IPS DF 4.7 (cell line): ENCODE measurements around the gene ADARB1.

Experiments
- DNase-seq: peaks from one replicate; pipeline ENCODE4 v3.0.0-alpha.2; 2013; ENCODE audit warnings: low spot score; ENCODE audit errors: extremely low read depth

Gene ADARB1

DNA sequence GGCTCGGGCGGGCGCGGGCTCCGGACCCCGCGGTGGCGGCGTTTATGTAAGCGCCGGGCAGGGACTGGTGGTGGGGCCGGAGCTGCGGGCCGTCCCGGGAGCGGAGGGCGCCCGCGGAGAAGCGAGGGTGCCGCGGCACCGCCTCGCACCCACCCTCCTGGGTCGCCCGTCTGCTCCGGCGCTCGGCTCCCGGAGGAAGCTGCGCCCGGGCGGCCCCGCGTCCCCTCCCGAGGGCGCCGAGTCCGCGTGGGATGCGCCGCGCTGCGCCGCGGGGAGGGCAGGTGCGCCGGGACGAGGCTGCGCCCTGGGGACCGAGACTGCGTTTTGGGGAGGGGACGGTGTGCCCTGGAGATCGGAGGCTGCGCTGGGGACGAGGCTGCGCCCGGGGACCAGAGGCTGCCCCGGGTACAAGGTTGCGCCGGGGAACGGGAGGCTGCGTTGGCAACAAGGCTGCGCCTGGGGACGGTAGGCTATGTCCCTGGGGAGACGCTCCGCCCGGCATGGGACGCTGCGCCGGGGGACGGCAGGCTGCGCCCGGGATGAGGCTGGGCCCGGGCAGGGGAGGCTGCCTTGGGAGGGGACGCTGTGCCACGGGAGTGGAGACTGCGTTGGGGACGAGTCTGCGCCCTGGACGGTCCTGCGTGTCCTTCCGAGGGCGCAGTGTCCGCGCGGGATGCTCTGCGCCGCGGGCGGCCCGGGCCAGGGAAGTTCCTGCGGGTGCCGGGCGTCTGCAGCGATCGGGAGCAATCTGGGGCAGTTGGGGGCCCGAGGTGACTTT is 627 bp downstream of the ADARB1 start:
- no peak for DNase-seq

DNA sequence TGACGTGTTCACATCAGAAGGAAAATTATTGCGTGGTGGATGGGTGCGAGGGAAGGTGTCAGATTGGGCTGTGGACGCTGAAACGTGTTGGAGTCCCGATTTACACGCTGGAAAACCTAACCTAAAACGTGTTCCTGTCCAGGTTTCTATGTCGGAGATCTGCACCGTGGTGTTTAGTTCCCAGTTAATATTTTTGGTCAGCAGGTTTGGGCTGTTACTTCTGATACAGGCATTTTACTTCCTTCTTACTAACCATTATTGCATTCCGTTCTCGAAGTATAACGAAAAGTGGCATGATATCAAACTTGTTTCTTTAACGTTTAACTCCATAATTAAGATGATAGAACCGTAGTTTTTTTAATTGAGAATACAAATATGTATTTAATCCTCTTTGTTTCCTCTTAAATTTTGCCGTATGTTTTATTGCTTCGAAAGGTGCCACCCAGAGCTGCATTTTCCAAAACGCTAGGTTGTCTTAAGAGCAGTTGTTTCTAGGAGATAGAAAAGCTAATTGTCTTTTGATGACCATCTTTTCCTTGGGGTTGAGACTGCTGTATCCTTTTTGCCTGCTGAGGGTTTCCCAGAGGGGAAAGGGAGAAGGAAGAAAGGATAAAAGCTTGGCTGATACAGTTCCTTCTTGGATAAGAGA is 1.3 kb downstream of the ADARB1 start:
- DNase-seq = no peak

DNA sequence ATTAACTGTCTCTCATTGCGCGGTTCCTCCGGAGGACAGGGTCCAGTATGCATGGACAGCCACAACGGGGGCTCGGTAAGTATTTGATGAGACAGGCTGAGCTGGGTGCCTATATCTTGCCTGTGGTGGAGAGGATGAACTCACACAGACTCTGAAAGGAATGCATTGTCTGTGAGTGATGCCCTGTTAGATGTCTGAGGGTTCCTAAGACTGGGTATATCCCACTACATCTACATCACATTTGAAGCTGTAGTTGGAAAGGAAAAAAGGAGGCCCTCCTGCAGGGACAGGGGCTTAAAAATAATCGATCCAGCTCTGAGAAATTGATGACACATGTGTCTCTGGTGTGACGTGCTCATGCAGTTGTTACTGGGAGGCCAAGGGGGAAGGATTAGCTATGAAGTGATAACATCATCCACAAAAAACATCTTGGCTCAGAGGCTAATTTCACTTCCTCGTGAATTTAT is 1.9 kb downstream of the ADARB1 start:
- no peak for DNase-seq

DNA sequence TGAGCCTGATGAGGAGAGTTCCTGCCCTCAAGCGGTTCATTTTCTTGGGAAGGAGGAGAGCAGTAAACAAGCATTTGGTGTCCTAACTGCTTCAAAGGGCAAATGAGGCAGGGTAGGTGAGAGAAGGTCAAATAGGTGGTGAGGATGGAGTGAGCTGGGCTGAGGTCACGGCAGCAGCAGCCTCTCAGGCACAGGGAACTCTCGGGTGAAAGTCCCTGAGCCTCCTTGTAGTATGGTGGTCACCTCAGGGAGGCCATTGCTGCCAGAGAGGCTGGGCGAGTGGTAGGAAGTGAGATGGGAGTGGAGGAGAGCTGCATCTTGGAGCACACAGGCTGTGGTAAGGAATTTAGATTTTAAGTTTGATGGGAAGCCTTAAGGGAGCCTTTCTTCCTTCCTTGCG is 4.0 kb downstream of the ADARB1 start:
- DNase-seq = no peak

DNA sequence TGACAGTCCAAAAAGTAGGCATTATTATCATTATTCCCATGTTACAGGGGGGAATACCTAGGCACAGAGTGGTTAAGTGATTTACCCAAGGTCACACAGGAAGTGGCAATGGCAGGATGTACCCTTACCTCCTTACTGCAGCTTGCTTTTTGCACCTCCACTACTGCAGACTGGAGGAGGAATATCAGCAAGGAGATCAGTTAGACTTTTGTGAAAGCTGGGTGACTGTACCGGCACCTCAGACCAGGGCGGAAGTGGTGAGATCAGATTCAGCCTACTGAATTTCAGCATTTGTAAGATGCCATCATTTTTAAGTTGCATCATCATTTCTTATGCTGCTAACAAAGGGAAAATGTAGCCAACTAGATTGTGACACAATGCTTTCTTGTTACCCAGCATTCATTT is 4.5 kb downstream of the ADARB1 start:
- no peak for DNase-seq

DNA sequence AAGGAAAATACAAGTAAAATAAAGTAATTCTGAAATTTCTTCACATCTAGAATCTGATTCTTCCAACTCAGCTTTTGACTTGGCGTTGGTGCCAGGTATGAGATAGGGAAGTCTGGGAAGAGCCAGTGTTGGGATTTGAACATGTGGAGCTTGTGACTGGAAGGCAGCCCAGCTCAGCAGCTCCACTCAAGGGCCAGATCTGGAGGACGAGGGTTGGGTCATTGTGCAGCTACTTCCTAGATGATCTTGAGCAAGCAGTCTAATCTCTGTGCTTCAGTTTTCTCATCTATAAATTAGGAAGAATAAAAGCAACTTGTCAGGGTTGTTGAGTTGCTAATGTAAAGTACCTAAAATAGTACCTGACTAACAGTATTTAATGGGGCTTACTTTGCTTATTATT is 5.0 kb downstream of the ADARB1 start:
- no peak for DNase-seq

DNA sequence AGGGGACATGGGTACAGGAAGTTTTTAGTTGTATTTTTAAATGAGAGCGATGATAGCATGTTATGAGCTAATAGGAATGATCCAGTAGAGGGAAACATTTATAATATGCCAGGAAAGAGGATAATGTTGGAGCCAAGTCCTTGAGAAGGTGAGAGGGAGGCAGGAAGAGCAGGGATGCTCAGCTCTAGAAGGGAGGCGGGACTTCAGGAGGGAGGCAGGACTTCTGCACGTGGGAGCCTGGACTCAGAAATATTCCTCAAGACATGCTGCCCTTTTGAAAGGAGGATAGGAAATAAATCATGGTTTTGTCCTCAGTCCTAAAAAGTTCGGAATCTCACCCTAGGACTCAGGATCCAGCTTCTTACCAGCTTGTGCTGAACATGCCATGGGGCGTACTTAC is 5.9 kb downstream of the ADARB1 start:
- DNase-seq = no peak

DNA sequence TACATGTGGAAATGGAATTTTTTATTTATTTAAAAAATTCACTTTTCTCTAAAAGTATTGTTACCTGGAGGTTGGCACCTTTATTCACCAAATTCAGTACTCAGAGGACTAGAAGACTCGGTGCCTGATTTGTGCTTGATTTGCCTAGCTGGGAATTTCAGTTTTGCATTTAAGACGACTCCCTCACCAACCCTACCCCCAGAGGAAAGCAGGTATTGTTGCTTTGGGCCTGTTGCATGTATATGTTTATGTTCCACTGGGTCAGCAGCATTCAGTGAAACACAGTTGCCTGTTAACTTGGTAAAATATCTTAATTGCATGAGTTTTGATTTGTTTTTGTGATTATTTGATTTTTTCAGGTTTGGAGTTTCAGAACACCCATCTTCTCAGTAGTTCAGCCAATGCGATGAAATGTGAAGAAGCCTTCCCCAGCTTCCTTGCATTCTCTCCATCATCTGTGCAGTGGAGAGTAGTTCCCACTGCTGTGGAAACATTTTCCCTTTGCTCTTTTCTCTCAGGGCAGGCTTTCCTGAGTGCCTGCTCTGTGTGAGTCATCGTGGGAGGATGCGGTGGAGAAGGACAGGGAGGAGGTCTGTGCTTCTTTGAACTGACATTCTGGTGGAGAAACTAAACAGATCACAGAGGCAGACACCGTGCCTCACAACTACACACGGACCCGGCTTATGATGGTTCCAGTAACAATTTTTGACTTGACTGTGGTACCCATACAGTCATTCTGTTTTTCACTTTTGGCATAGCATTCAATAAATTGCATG is 6.4 kb downstream of the ADARB1 start:
- DNase-seq = no peak

DNA sequence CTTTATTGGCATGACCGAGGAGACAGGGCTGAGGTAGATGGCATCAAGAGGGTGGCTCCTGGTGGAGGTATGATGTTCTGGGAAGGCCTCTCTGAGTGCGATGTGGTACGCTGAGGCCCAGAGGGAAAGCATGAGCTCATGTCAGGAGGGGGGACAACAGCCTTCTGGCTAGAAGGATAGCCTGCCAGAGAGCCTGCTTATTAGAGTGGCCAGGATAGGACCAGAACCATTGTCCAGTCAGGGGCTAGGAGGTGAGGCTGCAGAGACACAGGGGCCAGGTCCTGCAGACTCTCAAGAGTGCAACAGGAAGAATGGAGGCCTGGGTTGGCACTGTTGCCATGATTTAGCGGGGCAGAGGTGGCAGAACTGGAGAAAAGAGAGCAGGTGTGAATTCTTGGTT is 7.3 kb downstream of the ADARB1 start:
- DNase-seq = no peak

DNA sequence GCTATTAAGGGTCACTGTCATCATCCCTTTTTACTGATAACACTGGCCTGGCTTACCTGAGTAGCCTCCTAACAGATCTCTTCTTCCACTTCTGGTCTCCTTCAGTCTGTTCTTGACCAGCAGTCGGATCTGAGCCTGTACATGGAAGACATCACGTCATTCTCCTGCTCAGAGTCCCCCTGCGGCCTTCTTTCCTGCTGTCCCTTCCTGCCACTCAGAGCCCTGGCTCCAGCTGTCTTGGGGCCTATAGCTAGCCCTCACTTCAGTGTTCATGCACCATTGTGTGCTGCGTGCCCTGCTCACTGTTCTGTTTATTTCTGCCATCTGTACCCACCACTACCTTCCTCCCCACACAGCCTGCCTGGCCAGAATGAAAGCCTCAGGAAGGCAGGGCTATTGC is 8.4 kb downstream of the ADARB1 start:
- no peak for DNase-seq

DNA sequence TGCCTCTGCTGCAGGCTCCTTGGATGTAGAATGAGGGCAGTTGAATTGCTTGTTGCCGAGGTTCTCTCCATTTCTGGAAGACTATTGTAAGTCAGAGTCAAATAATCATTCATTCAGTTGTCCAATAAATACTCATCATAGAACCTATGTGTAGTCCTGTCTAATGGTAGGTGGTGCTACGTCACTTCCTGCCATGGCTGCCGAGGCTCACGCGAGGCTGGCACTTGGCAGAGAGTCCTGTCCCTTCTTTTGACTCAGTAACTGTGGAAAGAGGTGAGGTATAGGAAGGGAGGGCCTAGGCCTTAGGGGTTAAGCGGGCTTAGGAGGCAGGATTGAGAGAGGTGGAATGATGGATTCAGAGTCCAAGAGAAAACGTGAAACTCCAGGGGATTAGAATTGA is 9.7 kb downstream of the ADARB1 start:
- no peak for DNase-seq

DNA sequence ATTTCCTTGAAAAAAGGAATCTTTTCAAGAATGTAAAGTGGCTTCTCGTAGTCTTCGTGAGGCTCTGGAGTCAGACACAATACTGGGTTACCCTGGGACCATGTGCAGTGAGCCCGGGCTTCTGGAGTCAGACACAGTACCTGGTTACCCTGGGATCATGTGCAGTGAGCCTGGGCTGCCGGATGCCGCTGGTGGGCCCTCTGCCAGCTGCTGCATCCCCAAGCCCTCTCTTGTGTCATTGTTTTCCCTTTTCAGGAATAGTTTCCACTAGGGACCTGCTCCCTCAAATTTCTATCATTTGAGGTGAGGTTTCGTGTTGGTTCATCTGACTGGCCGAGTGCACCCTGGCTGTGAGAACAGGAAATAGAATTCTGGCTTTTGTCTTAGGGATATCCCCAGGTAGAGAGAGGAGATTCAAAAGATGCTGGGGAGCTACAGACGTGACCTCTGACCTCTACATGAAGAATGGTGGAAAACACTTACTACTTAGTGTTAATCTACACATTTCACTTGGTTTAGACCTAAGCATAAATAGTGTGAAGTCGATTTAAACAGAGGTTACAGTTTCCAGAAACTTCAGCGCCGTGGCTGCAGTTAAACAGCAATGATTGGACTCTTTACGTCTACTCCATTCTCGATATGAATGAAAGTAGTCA is 10.6 kb downstream of the ADARB1 start:
- no peak for DNase-seq

DNA sequence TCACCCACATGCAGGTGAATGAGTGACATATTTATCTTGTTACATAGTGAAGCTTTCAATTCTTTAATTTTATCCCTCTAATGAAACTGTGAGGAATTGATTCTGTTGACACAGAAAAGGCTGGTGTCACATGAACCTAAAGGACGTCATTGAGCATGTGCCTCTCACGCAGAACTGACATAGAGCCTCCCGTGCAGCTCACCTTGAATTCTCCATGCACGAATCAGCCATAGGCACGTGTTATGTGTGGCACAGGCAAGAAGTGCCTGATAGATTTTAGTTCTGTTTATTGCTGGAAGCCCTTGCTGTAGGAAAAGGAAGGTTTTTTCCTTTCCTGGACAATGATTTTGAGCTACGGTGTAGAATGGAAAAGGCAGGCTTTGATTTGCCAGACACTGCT is 11.3 kb downstream of the ADARB1 start:
- DNase-seq = no peak

DNA sequence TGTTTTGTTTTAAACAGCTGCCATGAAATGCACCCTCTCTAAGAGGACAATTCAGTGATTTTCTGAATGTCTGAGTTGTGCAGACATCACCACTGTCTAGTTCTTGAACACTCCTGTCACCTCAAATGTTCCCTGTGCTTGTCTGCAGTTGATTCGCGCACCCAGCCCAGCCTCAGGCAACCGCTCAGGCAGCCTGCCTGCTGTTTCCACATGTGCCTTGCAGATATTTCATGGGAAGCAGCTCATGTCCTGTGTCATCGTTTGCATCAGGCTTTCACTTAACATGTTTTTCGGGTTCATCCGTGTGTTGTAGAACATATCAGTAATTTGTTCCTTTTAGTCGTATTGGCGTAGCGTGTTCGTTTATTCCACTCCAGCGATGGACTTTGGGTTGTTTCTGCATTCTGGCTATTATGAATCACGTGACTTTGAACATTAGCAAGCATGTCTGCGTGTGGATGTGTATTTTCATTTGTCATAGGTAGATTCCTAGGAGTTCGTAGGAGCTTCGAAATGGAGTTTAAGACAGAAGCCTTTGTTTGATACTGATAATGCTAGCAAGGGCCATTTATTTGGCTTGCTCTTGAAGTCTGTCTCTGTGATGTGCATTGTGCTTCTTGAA is 12.1 kb downstream of the ADARB1 start:
- no peak for DNase-seq

DNA sequence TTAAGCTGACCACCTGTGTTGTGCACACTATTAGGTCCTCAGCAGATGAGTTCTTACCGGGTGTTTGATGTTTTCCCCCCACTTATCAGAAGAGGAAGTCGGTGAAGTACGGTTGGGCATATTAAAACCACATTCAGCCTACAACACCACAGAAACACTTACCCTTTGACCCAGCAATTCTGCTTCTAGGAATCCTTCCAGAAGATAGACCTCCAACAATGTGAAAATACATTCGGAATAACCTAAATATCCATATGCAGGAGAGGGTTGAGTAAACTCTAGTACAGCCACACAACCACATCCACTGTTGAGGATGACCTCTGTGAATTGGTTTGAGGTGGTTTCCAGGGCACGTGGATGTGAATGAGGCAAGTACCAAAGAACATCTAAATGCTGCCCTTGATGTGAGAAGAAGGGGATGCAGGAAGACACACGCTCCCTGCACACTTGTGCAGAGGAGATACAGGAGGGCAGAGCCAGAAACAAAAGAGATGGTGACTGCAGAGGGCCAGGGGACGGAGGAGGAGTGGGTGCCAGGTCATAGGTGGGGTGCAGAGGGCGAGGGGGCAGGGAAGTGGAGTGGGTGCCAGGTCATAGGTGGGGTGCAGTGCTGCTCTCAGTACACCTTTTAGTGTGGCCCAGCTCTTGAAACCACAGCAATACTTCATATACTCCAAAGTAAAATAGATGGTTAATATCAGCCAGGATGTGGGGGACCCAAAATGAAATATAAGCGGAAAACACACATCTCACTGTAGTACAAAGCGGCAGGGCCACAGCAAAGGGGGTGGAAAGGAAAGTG is 12.8 kb downstream of the ADARB1 start:
- no peak for DNase-seq

DNA sequence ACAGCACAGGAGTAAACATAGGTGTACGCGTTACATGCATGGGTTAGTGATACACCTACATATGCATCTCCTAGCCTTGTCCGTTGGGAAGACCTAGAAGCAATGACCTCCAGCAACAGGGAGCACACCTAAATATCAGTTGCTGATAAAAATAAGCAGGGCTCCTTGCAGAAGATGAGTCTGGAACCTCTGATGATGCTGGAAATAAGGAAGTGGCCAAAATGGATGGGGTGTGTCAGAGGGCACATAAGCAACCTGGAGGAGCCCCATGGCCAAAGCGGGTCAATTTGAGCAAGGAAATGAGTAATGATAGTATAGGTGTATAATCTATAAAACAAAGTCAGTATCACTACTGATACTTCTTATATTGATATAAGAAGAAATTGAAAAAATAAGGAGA is 13.7 kb downstream of the ADARB1 start:
- no peak for DNase-seq

DNA sequence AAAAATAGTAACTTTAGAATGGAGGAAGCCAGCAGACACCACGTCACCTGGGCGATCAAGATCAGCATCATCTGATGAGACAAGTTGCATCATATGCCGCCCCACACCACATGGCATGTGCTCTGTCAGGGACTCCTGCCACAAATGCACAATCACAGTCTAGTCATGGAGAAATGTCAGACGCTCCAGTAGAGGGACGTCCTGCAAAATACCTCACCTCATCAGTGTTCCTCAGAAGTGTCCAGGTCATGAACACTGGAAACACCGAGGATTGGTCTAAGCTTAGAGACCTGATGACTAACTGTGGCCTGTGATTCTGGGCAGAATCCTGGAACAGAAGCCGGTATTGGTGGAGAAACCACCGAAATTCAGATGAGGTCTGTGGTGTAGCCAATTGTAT is 14.3 kb downstream of the ADARB1 start:
- DNase-seq = no peak

DNA sequence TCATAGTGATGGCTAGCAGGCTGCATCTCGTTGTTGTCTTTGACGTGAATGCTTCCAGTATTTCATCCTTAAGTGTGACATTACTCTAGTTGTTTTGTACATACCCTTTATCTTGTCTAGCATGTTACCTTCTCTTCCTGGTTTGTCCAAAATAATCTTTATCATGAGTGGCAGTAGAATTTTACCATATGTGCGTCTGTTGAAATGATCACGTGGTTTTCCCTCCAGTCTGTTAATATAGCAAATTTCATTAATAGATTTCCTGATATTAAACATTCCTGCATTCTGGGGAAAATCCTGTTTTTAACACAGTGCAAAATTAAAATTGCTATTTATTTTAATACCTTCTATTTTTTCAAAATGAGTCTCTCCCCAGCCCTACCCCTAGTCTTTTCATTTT is 15.6 kb downstream of the ADARB1 start:
- DNase-seq = no peak

DNA sequence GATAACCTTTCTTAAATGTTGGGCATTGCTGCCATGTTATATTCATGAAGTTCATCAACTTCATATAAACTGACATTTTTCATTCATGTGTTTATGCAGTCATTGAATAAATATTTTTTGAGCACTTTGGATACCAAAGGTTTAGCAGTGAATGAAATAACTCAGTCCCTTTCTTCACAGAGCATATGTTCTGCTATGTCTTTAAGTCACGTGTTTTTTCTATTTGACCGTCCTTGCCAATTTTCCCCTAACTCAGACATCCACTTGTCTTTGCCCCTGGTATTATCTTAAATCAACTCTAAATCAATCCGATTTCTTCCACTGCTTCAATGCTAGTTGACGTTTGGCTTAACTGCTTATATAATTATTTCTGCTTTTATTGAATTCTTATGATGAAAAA is 16.6 kb downstream of the ADARB1 start:
- DNase-seq = no peak

DNA sequence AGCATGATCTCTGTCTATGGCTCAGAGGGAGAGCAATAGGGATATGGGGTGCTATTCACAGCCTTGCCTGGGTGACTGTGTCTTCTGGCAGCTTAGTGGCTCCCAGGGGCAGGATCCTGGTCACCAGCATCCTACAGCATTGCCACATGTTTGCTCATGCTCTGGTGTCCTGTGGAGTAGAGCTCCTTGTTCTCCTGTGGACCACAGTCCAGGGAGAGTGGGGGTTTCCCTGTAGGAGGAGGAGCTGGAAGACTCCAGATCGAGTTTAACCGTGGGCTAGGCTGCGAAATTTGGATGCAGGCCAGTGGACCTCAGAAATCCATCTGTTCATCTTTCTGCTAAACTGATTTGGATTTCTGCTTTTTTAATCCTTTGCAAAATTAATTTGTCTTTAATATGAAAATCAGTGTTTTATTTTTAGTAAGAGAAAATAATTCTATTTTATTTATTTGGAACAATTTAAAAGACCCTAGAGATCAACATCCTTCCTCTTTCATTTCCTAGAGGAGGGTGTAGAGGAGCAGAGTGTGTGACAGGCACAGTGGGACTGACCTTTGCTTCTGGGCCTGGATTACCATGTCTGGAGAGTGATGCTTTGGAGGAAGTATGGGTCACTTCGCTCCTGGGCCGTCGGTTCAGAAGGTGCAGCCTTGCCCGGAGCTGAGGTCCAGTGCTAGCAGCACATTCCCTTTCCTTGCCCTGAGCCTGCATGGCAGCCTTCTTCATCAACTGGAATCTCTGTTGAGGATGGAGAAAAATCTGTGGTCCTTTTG is 17.4 kb downstream of the ADARB1 start:
- DNase-seq = no peak
